HCT116 (cell line): ENCODE measurements around the gene NDUFA5. TPM values are rescaled to one million over a fixed set of nuclear protein-coding genes. Genes with fewer than 3 reads are reported as not detected.
A peak's percentile ranks its signal among the peaks of the same experiment; 100 is the strongest.

Experiments used
- ATAC-seq: fragments of 200-7000 bp; cut with Tn5 transposase; 2 replicates; pipeline ENCODE4 v1.9.1; 2020; ENCODE audit warnings: mild to moderate bottlenecking, moderate library complexity
- BruUV-seq: library from RNA; stranded (reverse); fragments of 400-500 nt; replicated peaks from 2 replicates; lab custom pipeline; 2021; lab: Mats Ljungman, UMichigan
- CTCF ChIA-PET: fragments of 300-600 bp; sonication (Branson Sonifier 250); formaldehyde crosslinking; loops from one replicate; lab custom pipeline; 2021; ENCODE audit warnings: antibody characterized with exemption; lab: Charles Lee
- POLR2A ChIA-PET: fragments of 300-600, 350-600 bp; sonication (Branson Sonifier 250); formaldehyde crosslinking; loops from one replicate; lab custom pipeline; 2021; ENCODE audit warnings: antibody characterized with exemption; lab: Charles Lee
- RAD21 ChIA-PET, 2 experiments: fragments of 300-600 bp; sonication (Branson Sonifier 250); formaldehyde crosslinking; loops; one replicate each; lab custom pipeline; 2023; ENCODE audit warnings: low total read pairs in 2 of 2; ENCODE audit not compliant: uncharacterized antibody in 2 of 2, unreplicated experiment in 2 of 2, low non-redundant PET in 1 of 2; lab: Charles Lee
- DNase-seq: peaks from one replicate; pipeline ENCODE4 v3.0.0-alpha.2; 2010; ENCODE audit warnings: low read depth, low spot score
- H2AFZ ChIP-seq: fragments of 200-600 bp; shearing (Covaris generic), sonication (generic); 2 replicates; pipeline ENCODE4 v1.6.1; 2017; ENCODE audit warnings: low read depth, mixed run types, mixed read lengths, antibody characterized with exemption, low read length; ENCODE audit not compliant: poor library complexity, severe bottlenecking
- H3K27ac ChIP-seq: 2 replicates; pipeline ENCODE4 v1.5.1; 2012; ENCODE audit warnings: low read depth, low read length
- H3K27me3 ChIP-seq: fragments of 200-600 bp; sonication (generic); 2 replicates; pipeline ENCODE4 v1.6.1; 2016; ENCODE audit warnings: mixed run types, low read length, mixed read lengths; ENCODE audit not compliant: insufficient read depth
- H3K36me3 ChIP-seq, 2 experiments: fragments of 200-500 bp in 1 of 2; fragments of 200-600 bp in 1 of 2; sonication (Bioruptor generic) in 1 of 2; sonication (generic) in 1 of 2; 2 replicates each; pipeline versions ENCODE4 v1.5.1 to v1.6.1; 2014 to 2016; ENCODE audit warnings: low read length in 2 of 2, inconsistent platforms in 1 of 2, mixed read lengths in 1 of 2, mixed run types in 1 of 2; ENCODE audit not compliant: insufficient read depth in 2 of 2, control insufficient read depth in 1 of 2
- H3K4me1 ChIP-seq, 2 experiments: fragments of 200-600 bp in 1 of 2; sonication (generic) in 1 of 2; 2 replicates each; pipeline versions ENCODE4 v1.5.1 to v1.6.1; 2012 to 2017; ENCODE audit warnings: low read length in 2 of 2, inconsistent platforms in 1 of 2, mild to moderate bottlenecking in 1 of 2, mixed read lengths in 1 of 2, mixed run types in 1 of 2, moderate library complexity in 1 of 2; ENCODE audit not compliant: insufficient read depth in 2 of 2, control insufficient read depth in 1 of 2
- H3K4me2 ChIP-seq: fragments of 200-600 bp; sonication (generic); 2 replicates; pipeline ENCODE4 v1.6.1; 2017; ENCODE audit warnings: mixed run types, low read length, mixed read lengths
- H3K4me3 ChIP-seq, 2 experiments: fragments of 200-600 bp in 1 of 2; sonication (generic) in 1 of 2; replicated peaks in 1 of 2; 2 replicates each; pipeline ENCODE4 v1.5.1; 2011 to 2016; ENCODE audit warnings: low read length in 2 of 2, control low read depth in 1 of 2, low read depth in 1 of 2, mild to moderate bottlenecking in 1 of 2, mixed read lengths in 1 of 2, mixed run types in 1 of 2
- H3K79me2 ChIP-seq: fragments of 200-600 bp; sonication (generic); 2 replicates; pipeline ENCODE4 v1.6.1; 2017; ENCODE audit warnings: mild to moderate bottlenecking, mixed run types, low read length, moderate library complexity, mixed read lengths; ENCODE audit not compliant: insufficient read depth
- H3K9ac ChIP-seq: fragments of 200-600 bp; sonication (generic); 2 replicates; pipeline ENCODE4 v1.6.1; 2016; ENCODE audit warnings: low read length, mixed read lengths
- H3K9me2 ChIP-seq: fragments of 200-600 bp; sonication (generic), shearing (Covaris generic); 2 replicates; pipeline ENCODE4 v1.6.1; 2017; ENCODE audit warnings: mixed run types, mild to moderate bottlenecking, moderate library complexity; ENCODE audit not compliant: insufficient read depth
- H3K9me3 ChIP-seq, 2 experiments: fragments of 200-500 bp in 1 of 2; fragments of 200-600 bp in 1 of 2; sonication (Bioruptor generic) in 1 of 2; sonication (generic) in 1 of 2; 2 replicates each; pipeline ENCODE4 v1.6.1; 2014 to 2017; ENCODE audit warnings: low read length in 2 of 2, mixed read lengths in 2 of 2, inconsistent platforms in 1 of 2, low read depth in 1 of 2, mild to moderate bottlenecking in 1 of 2, mixed run types in 1 of 2, moderate library complexity in 1 of 2; ENCODE audit not compliant: control insufficient read depth in 1 of 2, insufficient read depth in 1 of 2
- H4K20me1 ChIP-seq: fragments of 200-600 bp; sonication (generic), shearing (Covaris generic); 2 replicates; pipeline ENCODE4 v1.6.1; 2017; ENCODE audit warnings: mixed run types, mild to moderate bottlenecking, moderate library complexity; ENCODE audit not compliant: insufficient read depth
- CBX3 ChIP-seq: IDR thresholded peaks from 2 replicates; pipeline ENCODE4 v1.6.1; 2012; ENCODE audit warnings: low read depth
- CTCF ChIP-seq, 3 experiments: fragments of 200-600 bp in 1 of 3; sonication (generic) in 1 of 3; IDR thresholded peaks in 2 of 3; conservative IDR thresholded peaks in 1 of 3; 2 replicates each; pipeline ENCODE4 v1.5.1; 2012 to 2017; ENCODE audit warnings: low read depth in 2 of 3, low read length in 2 of 3, antibody characterized with exemption in 1 of 3, borderline replicate concordance in 1 of 3, control low read depth in 1 of 3, mild to moderate bottlenecking in 1 of 3, mixed read lengths in 1 of 3, mixed run types in 1 of 3, moderate library complexity in 1 of 3; ENCODE audit not compliant: insufficient read depth in 1 of 3
- ELF1 ChIP-seq: IDR thresholded peaks from 2 replicates; pipeline ENCODE4 v1.6.1; 2012; ENCODE audit warnings: low read depth, borderline replicate concordance
- EZH2phosphoT487 ChIP-seq: fragments of 200-600 bp; IDR thresholded peaks from 2 replicates; pipeline ENCODE4 v1.6.1; 2018; ENCODE audit warnings: antibody characterized with exemption, borderline replicate concordance
- RAD21 ChIP-seq: IDR thresholded peaks from 2 replicates; pipeline ENCODE4 v1.6.1; 2012; ENCODE audit warnings: low read depth, mild to moderate bottlenecking
- REST ChIP-seq: IDR thresholded peaks from 2 replicates; pipeline ENCODE4 v1.6.1; 2012; ENCODE audit warnings: low read depth
- SP1 ChIP-seq: IDR thresholded peaks from 2 replicates; pipeline ENCODE4 v1.6.1; 2012; ENCODE audit warnings: low read depth
- SRF ChIP-seq: IDR thresholded peaks from 2 replicates; pipeline ENCODE4 v1.6.1; 2012; ENCODE audit warnings: low read depth
- YY1 ChIP-seq: IDR thresholded peaks from 2 replicates; pipeline ENCODE4 v1.6.1; 2011; ENCODE audit warnings: low read length, low read depth, moderate library complexity, mild to moderate bottlenecking; ENCODE audit not compliant: insufficient replicate concordance; ENCODE audit errors: extremely low read depth
- ZFX ChIP-seq: fragments of 450-650 bp; IDR thresholded peaks from 2 replicates; pipeline ENCODE4 v1.6.1; 2017
- ZNF274 ChIP-seq: fragments of 200-500 bp; sonication (Bioruptor generic); IDR thresholded peaks from 2 replicates; pipeline ENCODE4 v1.6.1; 2014; ENCODE audit warnings: mild to moderate bottlenecking, low read depth, low read length, inconsistent platforms
- intact Hi-C: fragments of 100-400 bp; cut with micrococcal nuclease; formaldehyde crosslinking; loops from 2 replicates; pipeline ENCODE4 v1.10.0; 2022
- total RNA-seq: library from RNA; stranded (reverse); gene quantifications from one replicate; pipeline ENCODE4 v1.2.1, GENCODE V29; 2021; ENCODE audit not compliant: unreplicated experiment

Gene NDUFA5
- total RNA-seq, 1 experiment from 2014 or later: 64.2 TPM

- no peak for ATAC-seq
- TF ChIP-seq EZH2phosphoT487 (no peak), ZFX (no peak), SRF (no peak)
- no TSS peak for BruUV-seq
- Histone ChIP-seq H3K36me3 (no peaks in the 10 kb centered on the region), H3K27me3 (no peaks in the 10 kb centered on the region), H3K4me3 (no peak overlapping the region), H3K27ac (no peak overlapping the region), H3K4me2 (no peak overlapping the region), H3K9me3 (no peaks in the 10 kb centered on the region), H3K4me1 (peaks cover 2 to 5% of the 10 kb centered on the region in 2 experiments; a peak in 2 of 4 replicates), H2AFZ (peak overlapping the region; percentile 6), H3K9ac (no peak overlapping the region), H4K20me1 (no peaks in the 10 kb centered on the region), H3K79me2 (no peaks in the 10 kb centered on the region), H3K9me2 (no peaks in the 10 kb centered on the region)
- ChIA-PET CTCF (no interaction called here), RAD21 (no interaction called here), POLR2A (no interaction called here)
- DNase-seq: no peak
- intact Hi-C loops: no loop called here
These were observed 13.6 kb upstream of the NDUFA5 start for GRCh38 chr7:123571187-123571586.

- H3K36me3 ChIP-seq: no peaks in the 10 kb centered on the region
- ATAC-seq (no peak), DNase-seq (no peak)
- RAD21 ChIA-PET: no interaction called here
- no TSS peak for BruUV-seq
- H3K27me3 ChIP-seq: no peaks in the 10 kb centered on the region
- no peak overlapping the region for H3K27ac ChIP-seq
- intact Hi-C loops: no loop called here
- H3K79me2 ChIP-seq: no peaks in the 10 kb centered on the region
- no peak overlapping the region for H3K9ac ChIP-seq
- H3K9me3 ChIP-seq: no peaks in the 10 kb centered on the region
- H3K4me1 ChIP-seq: peaks cover 2 to 5% of the 10 kb centered on the region in 2 experiments; a peak in 2 of 4 replicates
- no peaks in the 10 kb centered on the region for H3K9me2 ChIP-seq
- H3K4me3 ChIP-seq: no peak overlapping the region
- no peak overlapping the region for H3K4me2 ChIP-seq
- CTCF ChIA-PET: no interaction called here
- no peaks in the 10 kb centered on the region for H4K20me1 ChIP-seq
- POLR2A ChIA-PET: no interaction called here
- no peak overlapping the region for H2AFZ ChIP-seq
- TF ChIP-seq REST: no peak
- TF ChIP-seq RAD21: no peak
- no peak for TF ChIP-seq SP1
- TF ChIP-seq CBX3: no peak
- no peak for TF ChIP-seq ELF1
- no peak for TF ChIP-seq ZNF274
- TF ChIP-seq SRF: no peak
- no peak for TF ChIP-seq CTCF (IDR thresholded peaks at IDR 0.05 in 2 of 3, conservative IDR thresholded peaks at IDR 0.05 in 1 of 3; ENCODE audit: borderline replicate concordance in 1 of 3, insufficient read depth in 1 of 3, low read depth in 2 of 3, low read length in 2 of 3)
- no peak for TF ChIP-seq YY1
These were observed 13.0 kb upstream of the NDUFA5 start for GRCh38 chr7:123570390-123571182.
